GM21526 (cell line): ENCODE measurements around the gene MICAL3.
"Not testable (repeated sequence)": the region's sequence is repeated elsewhere in the genome, so short reads cannot be mapped to it uniquely, and the experiment has no call there.

Source experiments
- ATAC-seq: cut with Tn5 transposase; IDR thresholded peaks from one replicate; pipeline ENCODE4 v1.9.1; 2021; ENCODE audit warnings: moderate library complexity; ENCODE audit not compliant: unreplicated experiment, low FRiP score

MICAL3 gene

GRCh38 chr22:17775781-17776465 lies 248.4 kb downstream of the MICAL3 start:
- no peak for ATAC-seq

GRCh38 chr22:17774926-17775685 lies 249.3 kb downstream of the MICAL3 start:
- ATAC-seq = no peak

GRCh38 chr22:17774206-17774925 lies 250.0 kb downstream of the MICAL3 start, which contains the start of gene BID:
Gene BID (minus strand): TSS chr22:17774469. CDS start chr22:17750116, 24,353 bp downstream.
- peak; percentile 25 for ATAC-seq

GRCh38 chr22:17773606-17774205 lies 250.7 kb downstream of the MICAL3 start:
- peak; percentile 29 for ATAC-seq

GRCh38 chr22:17772958-17773605 lies 251.3 kb downstream of the MICAL3 start:
- no peak for ATAC-seq

GRCh38 chr22:17772249-17772957 lies 252.0 kb downstream of the MICAL3 start:
- no peak for ATAC-seq

GRCh38 chr22:17770180-17771077 lies 253.9 kb downstream of the MICAL3 start:
- no peak for ATAC-seq

GRCh38 chr22:17769716-17770082 lies 254.7 kb downstream of the MICAL3 start:
- no peak for ATAC-seq

GRCh38 chr22:17769013-17769715 lies 255.2 kb downstream of the MICAL3 start:
- ATAC-seq = no peak

GRCh38 chr22:17767233-17768065 lies 256.9 kb downstream of the MICAL3 start:
- ATAC-seq = no peak

- not testable (repeated sequence) for ATAC-seq
Observed at GRCh38 chr22:17764852-17765251, 259.5 kb downstream of the MICAL3 start.

GRCh38 chr22:17764036-17764435 lies 260.3 kb downstream of the MICAL3 start:
- no peak for ATAC-seq

GRCh38 chr22:17763442-17763841 lies 260.9 kb downstream of the MICAL3 start:
- ATAC-seq = not testable (repeated sequence)

GRCh38 chr22:17761138-17761488 lies 263.2 kb downstream of the MICAL3 start:
- no peak for ATAC-seq

- ATAC-seq = no peak
Observed at GRCh38 chr22:17754233-17754925, 270.0 kb downstream of the MICAL3 start.

GRCh38 chr22:17753401-17753989 lies 270.9 kb downstream of the MICAL3 start:
- no peak for ATAC-seq
